Measurements from ENCODE around the gene SLC17A6.

The SLC17A6 gene

DNA sequence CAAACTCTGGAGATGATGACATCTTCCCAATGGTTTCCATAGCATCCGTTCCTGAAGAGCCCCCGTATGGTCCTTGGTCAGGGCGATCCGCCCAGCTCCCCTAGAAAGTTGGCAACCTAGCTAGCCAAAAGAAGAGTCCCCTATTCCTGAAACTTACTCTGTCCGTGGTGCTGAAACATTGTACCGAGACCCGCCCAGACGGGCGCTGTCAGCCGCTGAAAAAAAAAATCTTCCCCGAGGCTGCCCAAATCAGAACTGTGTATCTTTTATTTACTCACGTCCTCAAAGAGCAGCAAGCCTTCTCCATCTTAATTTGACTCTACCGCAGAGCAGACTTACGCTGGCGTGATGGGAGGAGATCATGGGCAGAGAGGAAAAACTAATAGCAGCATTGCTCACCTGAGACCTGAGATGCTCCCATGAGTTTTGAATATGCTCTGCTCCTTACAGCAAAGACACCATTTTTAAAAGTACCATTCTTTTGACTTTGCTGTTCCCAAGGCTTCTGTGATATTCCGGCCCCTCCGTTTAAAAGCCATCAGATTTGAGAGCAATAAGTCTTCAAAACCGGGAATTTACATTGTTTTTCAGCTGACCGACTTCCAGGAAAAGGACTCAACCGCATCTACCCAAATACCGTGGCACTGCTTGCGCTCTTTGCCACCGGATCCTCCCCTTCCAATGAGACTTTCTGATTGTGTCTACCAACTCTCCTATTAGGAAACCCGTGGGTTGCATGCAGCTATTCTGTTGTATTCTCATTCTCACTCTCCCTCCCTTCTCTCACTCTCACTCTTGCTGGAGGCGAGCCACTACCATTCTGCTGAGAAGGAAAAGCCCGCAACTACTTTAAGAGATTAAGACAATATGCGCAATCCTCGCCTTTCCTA is at the start of gene SLC17A6:
Gene SLC17A6 (plus strand): TSS at position 786 of the 890 bp plus-strand sequence. CDS start 153 bp downstream, outside the sequence.
- no peak for DNase-seq (ENCODE audit: low read depth in 2 of 2)

DNA sequence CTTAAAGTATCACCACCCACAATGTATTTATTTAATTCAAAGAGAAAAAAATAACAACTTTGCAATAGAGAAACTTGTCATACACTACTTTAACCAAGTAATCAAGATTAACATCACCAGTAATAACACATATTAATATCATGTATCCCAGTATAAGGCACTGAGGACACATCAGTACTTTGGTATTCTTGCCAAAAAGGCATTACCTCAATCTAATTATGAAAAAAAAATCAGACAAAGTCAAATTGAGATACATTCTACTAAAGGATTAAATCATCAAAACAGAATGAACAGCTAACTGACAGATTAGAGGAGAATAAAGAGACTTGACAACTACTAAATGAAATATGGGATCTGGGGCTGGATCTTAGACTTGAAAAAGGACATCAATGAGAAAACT is 35.8 kb upstream of the SLC17A6 start:
- DNase-seq (ENCODE audit: low read depth in 2 of 2): no peak

DNA sequence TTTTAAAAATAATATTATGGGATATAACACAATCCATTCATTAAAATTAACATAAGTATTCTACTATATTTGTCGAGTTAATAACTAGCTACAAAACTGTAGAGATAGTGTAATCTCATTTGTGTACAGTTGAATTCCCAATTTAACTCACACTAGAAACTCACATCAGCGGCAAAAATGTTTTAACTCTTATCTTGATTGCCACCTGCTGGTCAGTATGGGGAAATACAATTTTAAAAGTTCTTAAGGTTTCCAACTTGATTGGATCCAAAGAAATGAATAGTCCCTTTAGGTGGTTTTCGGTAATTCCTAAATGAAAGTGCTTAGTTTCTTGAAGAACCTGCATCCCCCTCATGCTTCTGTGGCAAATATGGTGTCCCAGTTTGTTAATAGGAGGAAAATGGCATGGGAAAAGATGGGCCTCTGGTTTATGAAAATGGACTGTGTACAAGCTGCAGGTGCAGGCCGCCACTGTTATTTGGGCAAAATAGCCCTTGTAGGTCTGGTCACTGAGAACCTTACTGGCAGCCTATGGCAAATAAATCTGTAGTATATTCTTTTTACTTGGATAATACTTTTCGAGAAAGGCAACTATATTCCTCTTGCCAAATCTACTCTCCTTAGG is 33.7 kb upstream of the SLC17A6 start:
- DNase-seq (ENCODE audit: low read depth in 2 of 2): no peak

DNA sequence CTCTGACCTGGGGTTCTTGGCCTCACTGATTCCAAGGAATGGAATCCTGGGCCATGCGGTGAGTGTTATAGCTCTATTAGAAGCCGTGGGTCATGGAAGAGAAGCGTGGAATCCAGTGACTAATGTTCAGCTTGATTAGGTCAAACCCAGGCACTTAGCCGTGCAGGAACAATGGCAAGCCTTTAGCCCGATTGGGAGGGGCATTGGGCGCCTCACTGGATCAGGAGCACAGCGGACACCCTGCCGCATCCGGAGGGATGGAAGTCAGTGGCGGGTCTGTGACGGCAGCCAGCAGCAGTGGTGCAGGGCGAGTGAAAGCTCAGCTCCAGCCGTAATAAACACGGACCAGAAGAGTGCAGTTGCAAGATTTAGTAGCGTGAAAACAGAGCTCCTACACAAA is 20.5 kb upstream of the SLC17A6 start:
- DNase-seq (ENCODE audit: low read depth in 2 of 2): no peak

DNA sequence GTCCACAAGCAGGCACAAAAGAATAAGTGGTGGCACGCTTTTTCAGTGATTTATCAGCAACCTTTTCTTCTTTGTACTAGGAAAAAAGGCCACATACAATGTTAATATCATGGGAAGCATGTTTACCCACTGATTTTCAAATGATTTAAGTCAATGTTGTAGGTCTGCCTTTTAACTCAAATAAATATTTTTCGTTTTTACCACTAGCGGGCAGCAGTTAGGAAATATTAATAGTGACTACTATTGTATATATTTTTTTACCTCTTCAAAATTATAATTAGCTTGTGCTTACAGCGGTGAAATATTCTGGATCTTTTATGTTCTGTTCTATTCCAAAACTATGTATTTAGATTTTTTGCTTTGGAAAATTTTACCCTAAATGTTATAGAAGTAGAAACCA is 6.4 kb upstream of the SLC17A6 start:
- DNase-seq (ENCODE audit: low read depth in 2 of 2): no peak

DNA sequence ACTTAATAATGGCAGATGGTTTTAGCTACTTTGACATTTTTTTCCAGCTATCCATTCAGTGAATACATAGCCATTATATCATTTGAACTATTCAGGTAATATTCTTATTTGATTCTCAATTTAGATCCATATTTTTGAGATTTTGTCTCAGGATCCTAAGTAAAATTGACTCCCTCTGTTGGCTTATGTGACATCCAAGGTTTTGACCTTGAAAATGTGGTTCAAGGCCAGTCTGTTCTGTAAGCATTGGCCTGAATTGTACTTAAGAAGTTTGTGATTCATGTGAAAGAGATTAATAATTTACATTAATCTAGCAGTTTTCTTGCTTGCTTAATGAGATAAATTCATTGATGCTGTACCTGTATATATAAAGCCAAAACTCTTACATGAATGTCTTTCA is 1.6 kb upstream of the SLC17A6 start:
- DNase-seq (ENCODE audit: low read depth in 2 of 2): no peak

DNA sequence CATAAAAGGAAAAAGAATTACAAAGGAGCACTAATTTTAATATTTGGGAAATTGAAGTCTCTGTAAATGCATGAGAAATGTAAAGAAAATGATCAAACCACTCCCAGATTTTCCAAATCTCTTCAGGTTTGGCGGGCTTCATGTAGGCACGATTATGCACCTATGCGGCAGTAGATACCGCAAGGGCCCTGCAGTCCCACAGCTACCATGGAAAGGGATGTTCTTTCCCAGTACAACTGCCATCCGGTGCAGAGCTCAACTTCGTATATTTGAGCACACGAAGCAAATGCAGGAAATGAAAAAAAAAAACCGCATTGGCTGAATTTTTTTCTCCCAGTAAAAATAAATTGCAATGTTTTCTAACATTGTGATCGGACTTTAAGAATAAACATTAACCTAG is 1.4 kb downstream of the SLC17A6 start:
- DNase-seq (ENCODE audit: low read depth in 2 of 2): no peak

DNA sequence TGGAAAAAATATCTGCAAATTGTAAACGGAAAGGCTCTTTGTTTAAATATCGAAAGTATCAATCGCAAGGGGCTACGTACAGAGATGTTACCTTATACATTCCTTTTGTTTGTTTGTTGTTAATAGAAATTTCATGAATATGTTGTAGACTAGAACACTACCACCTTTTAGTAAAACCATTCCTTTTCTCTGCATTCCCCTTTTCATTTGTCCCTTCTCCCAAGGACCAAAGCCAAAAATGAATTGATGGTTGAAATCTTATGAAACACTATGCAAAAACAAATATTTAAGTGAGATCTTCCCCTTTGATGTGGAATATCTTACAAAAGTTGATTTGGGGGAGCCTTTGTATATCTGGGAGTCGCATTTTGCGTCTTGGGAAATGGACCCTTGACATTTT is 2.1 kb downstream of the SLC17A6 start:
- no peak for DNase-seq (ENCODE audit: low read depth in 2 of 2)

DNA sequence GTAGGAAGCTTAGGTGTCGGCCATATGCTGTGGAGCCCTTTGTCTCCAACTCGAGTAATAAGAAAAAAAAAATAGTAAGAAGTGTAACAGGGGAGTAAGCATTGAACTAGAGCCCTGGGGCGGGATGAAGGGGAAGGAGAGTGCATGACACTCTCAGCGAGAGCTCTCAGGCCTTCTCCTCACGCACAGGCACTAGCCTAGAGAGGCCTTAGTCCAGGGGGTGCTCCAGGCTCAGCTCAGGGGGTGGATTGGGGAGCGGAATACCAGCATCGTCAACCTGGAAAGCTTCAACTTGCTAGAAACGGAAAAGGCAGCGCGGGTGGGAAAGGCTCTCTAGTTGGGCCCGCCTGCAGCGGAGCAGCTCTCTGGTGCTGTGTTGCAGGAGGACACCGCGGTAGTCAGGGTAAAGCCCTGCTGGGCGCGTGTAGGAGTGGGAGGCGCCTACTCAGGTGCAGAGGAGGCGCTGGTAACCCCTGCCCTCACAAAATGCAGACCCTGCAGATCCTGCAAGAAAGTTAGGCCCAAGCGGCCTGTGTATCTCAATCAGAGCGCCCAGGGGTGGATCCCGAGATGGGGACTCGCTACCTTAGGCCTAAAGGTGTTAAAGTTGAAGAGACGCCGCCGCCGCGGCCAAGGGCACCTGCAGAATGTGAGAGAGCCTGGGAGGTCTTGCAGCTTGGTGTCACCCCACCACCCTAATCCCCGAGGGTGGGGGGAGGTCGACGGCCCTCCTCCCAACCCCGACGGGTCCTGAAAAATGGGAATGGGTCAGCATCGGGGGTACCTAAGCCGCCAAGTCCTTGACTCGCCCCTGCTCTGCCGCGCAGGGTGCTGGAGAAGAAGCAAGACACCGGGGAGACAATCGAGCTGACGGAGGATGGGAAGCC is 2.8 kb downstream of the SLC17A6 start:
- no peak for DNase-seq (ENCODE audit: low read depth in 2 of 2)

DNA sequence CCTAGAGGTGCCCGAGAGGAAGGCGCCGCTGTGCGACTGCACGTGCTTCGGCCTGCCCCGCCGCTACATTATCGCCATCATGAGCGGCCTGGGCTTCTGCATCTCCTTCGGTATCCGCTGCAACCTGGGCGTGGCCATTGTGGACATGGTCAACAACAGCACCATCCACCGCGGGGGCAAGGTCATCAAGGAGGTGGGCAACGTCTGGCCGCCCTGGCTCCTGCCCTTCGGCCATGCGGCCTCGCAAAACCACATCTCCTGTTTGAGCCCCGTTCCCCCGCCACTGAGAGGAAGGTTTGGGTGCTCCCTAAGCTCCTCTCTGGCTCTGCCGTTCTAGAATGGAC is 3.4 kb downstream of the SLC17A6 start:
- DNase-seq (ENCODE audit: low read depth in 2 of 2): no peak

DNA sequence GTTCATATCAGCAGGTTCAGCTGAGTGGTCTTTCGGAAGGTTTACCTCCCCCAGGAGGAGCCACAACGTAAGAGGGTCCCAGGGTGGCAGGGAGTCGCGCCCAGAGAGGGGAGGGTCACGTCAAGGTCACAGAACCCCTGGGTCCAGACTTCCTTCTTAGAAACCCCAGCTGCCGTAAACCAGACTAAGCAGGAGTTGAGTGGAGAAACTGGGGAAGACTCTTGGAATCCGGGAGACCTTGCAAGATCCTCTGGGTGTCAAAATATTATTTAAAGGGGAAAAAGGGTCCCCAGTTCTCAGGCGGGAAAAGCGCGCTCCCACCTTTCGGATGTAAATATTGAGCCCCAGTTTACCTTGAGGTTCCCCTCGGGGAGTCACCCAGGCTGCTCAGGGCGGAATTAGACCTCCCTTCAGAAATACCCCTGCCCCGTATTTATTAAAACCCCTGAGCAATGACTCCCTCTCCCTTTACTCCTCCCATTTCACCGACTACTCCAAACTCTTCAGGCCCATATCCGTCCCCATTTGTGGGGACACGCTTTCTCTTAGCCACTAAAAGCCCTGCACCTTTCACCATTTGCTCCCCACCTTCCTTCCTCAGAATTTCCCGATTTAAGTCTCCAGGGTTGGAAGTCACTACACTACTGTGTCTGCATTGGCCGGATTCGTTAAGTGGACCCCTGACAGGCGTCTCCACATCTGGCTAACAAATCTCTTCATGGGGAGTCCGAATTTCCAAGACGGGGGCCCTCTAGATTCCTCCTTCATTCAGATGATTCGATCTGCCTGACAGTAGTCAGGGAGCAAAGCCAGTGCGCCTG is 4.2 kb downstream of the SLC17A6 start:
- no peak for DNase-seq (ENCODE audit: low read depth in 2 of 2)

DNA sequence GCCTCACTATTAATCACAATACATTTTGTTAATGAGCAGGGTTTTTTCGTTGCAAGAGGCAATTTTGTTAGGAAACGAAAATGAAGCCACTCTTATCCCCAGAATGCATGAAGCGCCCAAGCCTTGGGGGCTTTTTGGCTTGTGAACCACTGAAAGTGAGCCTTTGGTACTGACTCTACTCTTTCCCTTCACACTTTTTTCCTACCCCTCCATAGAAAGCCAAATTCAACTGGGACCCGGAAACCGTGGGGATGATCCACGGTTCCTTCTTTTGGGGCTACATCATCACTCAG is 4.8 kb downstream of the SLC17A6 start:
- DNase-seq (ENCODE audit: low read depth in 2 of 2): no peak

DNA sequence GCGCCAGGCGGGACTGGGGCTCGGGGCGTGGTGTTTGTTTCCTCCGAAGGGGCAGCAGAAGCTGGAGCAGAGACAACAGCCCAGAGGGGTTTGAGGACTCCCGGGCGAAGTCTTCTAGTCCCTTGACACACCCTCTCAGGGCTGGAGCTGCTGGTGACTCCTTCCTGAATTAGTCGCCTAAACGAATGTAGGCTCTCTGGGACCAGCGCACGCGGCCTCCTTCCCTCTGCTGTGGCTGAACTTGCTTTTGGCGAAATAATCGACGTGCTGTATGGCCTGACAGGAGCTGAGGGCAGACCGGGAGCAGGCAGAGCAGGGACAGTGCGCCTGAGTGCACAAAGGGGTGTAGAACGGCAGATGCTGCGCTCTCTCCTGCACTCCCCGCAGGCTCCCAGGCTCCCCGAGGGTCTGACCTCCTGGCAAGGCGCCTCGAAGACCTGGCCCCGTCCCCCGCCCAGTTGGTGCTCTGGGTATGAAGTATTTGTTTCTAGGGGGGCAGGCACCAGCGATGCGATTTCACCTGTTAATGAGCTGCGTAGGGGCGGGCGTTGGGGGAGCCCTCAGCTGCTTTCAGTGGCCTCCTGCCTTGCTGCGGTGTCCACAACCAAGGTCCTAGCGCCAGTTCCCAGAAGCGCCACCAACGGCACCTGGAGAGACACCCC is 5.3 kb downstream of the SLC17A6 start:
- no peak for DNase-seq (ENCODE audit: low read depth in 2 of 2)

DNA sequence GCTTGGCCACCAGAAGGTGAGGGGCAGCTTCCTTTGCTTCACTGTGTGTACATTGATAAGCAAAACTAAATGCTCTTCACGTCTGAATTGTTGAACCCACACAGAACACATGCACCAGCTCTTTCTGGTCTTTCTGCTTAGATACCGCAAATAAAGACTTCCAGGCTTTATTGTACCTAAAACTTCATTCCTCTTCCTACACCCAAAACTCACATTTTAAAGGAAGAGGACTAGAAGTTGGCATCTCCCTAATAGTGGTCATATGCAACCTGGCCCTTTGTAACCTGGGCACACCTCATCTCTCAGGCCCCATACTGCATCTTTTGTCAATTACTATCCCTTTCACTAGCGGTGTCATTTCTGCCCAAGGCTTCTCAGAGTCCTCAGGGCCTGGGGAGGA is 5.9 kb downstream of the SLC17A6 start:
- no peak for DNase-seq (ENCODE audit: low read depth in 2 of 2)

DNA sequence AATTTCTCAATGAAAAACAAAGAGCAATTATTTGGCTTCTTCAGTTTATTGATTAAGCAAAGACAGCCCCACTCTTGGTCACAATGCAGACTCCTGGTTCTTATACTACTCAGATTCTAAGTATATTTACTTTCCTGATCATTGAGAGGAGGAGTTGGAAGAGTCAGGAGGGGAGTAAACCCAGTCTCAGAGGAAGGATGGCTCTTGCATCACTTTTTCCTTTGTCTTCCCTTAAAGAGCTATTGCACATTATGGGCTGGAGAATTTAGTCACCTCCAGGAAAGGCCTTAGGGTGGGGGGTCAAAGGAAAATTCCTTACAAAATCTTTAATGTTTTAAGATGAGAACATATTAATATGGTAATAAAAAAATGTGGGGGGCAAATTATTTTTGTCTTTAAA is 8.1 kb downstream of the SLC17A6 start:
- DNase-seq (ENCODE audit: low read depth in 2 of 2): no peak

DNA sequence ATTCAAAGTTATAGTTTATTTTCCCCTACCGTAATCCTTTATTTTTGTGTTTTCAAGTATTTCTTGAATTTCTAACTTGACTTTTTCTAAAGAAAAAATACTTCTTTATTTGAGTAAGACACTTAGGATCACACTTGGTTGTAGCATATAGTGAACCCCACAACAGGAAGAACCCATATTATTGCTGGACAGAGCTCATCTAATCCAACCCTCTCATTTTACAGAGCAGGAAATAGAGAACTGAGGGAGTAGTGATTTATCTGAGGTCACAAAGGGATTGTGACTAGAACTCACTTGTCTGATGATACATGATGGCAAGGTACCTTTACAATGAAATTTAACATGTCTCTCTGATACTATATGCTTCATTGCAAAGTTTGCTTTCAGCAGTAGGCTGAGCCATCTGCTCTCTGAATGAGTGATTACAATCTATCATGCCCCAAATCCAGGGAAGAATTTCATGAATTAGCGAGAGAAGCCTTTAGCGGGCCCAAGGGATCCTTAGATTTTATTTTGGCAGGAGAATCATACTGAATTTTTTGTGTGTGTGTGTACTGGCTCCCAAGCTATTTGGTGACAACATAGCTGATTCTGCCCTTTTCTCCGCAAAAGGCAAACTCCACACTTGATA is 9.8 kb downstream of the SLC17A6 start:
- no peak for DNase-seq (ENCODE audit: low read depth in 2 of 2)

DNA sequence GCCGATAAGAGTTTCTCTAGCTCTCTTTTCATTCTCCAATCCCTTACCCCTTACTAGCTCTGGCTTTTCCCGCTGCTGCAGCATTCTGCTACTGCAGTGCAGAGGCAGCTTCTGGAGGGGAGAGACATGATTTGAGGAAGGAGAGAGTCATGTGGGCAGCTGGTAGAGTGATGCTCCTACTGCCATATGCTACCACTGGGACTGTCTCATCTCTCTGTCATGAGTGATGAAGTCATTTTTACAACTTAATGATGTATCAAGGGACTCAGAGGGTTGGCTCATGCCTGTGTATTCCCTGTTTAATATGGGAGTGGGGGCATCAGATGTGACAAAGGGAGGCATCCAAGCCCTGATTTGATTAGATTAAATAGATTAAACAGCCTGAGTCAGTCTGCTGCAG is 11.3 kb downstream of the SLC17A6 start:
- no peak for DNase-seq (ENCODE audit: low read depth in 2 of 2)

DNA sequence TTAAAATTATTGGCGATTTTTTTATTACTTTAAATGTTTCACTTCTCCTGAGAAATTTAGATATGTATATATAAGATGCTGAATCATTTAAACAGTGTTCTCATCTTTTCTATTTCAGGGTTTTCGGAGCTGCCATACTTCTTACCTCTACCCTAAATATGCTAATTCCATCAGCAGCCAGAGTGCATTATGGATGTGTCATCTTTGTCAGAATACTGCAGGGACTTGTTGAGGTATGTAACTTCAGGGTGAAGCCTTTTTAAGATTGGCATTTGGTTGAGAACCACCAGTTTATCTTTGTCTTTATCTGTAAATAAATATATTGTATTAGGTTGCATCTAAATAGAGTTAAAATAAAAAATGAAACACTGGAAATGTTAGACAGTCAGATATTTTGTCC is 21.1 kb downstream of the SLC17A6 start:
- no peak for DNase-seq (ENCODE audit: low read depth in 2 of 2)

DNA sequence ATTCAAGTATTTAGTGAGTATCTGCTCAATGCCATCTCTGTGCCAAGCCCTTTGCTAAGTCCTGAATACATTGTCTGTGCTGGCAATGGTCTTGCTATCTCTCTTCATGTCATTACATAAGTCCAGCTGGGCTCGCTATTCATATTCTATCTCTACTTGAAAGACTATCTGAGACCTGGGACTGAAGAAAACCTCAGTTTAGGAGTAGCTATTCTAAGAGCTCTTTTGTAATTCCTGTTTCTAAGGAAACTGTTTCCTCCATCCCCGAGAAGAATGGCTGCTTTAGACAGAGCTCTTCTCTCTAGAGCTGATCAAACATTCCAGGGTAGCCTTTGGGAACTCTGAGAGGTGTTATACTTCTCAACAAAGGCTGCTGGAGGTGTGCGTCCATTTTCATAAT is 33.0 kb downstream of the SLC17A6 start:
- no peak for DNase-seq (ENCODE audit: low read depth in 2 of 2)

DNA sequence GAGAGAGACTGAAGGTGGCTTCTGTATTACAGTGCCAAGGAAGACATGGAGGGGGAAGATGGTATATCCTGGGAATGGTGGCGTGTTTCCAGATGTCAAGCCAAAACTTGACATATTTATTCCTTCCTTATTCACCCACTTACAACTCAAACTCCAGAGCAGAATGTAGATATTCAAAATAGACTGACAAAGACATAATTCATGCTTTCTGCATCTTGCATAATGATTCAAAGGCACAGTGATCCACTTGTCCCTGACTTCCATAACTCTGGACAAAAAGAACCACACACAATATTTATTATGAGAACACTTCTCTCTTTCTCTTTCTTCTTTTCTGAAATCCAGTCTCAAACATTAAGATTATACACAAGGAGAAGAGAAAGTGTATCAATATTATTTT is 48.9 kb downstream of the SLC17A6 start:
- no peak for DNase-seq (ENCODE audit: low read depth in 2 of 2)

All from stimulated activated CD8-positive, alpha-beta memory T cell treated with anti-CD3 and anti-CD28 coated beads, Interleukin-7, amount 100 ng/mL, for 1 hour (primary cell).